ENCODE data around the gene CCNO.

CCNO gene, protein sequence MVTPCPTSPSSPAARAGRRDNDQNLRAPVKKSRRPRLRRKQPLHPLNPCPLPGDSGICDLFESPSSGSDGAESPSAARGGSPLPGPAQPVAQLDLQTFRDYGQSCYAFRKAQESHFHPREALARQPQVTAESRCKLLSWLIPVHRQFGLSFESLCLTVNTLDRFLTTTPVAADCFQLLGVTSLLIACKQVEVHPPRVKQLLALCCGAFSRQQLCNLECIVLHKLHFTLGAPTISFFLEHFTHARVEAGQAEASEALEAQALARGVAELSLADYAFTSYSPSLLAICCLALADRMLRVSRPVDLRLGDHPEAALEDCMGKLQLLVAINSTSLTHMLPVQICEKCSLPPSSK

DNA sequence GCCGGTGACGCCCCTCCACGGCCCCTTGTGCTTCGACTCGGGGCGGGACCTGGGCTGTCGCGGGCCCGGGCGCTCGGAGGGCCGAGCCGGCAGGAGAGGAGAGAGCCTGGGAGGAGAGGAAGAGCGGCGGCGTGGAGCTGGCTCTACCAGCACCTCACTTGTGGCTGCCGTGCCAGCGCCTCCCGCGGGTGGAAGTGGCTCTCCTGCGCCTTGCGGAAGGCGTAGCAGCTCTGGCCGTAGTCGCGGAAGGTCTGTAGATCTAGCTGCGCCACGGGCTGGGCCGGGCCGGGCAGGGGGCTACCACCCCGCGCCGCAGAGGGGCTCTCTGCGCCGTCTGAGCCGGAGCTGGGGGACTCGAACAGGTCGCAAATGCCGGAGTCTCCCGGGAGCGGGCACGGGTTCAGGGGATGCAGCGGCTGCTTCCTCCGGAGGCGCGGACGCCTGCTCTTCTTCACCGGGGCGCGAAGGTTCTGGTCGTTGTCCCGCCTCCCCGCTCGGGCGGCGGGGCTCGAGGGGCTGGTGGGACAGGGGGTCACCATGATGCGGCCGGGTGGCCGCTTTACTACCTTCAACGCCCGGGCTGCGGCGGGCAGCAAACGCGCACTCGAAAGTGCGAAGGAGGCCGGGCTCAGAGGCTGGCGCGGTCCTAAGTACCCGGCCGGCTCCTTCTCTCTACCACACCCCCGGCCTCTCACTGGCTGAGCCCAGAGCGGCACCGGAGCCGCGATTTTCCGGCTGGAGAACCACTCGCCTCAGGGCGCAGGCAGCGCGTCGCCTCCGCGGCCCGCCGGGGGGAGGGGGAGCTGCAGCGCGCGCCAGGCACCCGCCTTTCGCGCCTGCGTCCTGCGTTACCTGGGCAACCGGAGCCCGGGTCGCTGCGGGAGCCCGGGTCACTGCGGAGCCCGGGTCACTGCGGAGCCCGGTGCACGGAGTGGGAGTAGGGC, at the start of gene CCNO:
TSS of gene CCNO (minus strand) at position 624 of the 944 bp plus-strand sequence. CDS start at position 539, 85 bp downstream.
- DNase-seq (ENCODE audit: low spot score): peak; percentile 71

DNA sequence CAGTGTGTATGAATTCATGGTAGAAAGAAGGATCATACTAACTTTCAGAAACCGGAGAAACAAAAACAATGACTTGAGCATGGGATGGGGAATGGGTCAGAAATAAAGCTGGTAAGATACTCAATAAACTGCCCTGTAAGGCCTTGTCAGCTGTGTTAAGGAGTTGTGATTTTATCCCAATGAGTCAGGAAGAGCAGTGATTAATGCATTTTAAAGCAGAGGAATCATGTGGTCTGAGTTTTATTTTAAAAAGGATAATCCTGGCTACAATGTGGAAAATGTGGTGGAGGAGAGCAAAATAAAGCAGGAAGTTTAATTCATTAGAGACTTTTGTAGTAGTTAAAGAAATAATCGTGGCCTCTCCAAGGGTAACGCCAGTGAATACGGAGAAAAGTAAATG, 45.4 kb upstream of the CCNO start:
- DNase-seq (ENCODE audit: low spot score): no peak

DNA sequence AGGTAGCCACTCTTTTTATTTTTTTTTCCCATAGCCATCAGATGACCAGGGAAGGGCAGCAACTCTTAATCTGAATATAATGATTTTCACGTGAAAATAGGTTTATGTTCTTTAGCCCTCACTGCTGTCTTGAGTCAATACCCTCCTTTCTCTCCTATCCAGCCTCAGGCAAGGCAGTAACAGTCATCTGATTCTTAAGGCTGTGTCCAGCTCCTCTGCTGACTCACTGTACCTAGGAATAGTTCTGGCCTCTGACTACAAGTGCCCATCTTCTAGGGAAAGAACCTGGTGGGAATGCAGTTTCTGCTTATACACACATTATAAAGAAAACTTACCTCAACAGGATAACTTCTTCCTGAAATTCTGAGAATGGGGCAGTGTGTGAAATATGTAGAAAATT, 43.4 kb upstream of the CCNO start:
- DNase-seq (ENCODE audit: low spot score): no peak

DNA sequence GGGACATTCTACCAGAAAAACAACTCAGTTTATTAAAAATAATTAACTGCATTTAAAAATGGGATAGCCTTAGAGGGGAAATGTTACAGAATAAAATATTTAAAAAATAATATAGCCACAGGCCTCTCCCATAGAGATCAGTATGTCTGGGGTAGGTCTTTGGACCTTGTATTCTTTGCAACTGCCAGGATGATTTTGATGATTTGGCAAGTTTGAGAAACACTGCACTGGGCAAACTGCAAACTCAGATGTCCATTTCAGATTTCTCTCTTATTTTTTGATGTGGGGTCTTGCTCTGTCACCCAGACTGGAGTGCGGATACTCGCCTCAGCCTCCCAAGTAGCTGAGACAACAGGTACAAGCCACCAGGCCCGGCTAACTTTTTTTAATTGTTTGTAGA, 24.9 kb upstream of the CCNO start:
- no peak for DNase-seq (ENCODE audit: low spot score)

DNA sequence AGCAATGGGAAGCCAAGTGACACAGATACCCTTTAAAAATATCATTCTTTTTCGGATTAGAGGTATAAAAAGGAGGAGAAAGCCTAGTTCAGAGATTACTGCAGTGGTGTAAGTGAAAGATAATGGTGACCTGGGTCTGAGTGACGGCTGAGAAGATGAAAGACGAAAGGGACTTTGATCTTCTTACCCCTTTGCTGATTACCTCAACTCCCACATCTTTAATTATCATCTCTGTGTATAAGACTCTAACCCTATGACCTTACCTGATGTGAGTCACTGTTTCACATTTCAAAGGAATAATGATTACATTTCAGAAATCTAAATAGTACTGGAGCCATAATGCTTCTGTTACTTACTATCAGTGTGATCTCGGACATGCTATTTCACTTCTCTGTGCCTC, 21.4 kb upstream of the CCNO start:
- no peak for DNase-seq (ENCODE audit: low spot score)

DNA sequence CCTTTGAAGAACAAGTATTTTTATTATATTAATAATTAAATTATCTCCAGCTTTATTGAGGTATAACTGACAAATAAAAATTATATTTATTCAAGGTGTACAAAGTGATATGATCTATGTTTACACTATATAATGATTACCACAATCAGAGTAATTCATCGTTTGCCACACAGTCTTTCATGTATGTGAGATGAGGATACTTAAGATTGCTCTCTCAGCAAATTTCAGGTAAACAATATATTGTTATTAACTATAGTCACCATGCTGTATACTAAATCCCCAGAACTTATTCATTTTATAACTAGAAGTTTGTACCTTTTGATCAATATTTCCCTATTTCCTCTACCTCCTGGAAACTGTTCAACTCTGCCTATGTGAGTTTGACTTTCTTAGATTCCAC, 16.7 kb upstream of the CCNO start:
- no peak for DNase-seq (ENCODE audit: low spot score)

DNA sequence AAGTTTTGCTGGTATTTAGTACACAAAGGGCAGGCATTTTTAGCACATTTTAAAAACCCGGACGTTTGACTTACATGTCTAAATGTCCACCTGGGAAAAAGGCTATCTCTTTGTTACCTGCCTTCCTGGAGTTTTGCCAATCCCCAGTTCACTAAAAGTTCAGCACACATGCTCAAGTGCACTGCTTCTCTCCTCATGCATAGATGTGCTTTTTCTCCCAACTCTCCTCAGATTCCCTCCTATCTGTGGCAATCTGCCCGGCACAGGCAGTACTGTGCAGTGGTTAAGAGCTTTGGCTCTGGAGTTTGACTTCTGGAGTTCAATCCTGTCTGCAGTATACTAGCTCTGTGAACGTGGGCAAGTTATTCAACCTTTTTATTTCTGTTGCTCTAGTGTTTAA, 8.3 kb upstream of the CCNO start:
- DNase-seq (ENCODE audit: low spot score): no peak

DNA sequence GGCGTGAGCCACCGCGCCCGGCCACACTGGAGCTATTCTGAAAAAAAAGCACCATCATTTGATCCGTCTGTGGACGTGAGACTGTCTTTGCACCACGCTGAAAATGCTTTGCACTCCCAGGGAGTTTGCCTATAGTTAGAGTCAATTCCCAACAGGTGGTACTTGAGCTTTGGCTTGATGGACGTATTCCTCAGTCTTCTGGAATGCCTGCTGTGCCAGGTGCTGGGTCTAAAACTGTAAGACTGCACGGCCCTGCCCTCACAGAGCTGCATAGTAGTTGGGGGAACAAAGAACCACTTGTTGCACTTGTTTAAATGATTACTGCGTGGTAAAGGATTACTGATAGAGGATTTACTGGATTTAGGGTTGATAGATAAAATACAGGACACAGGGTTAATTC, 3.4 kb upstream of the CCNO start:
- DNase-seq (ENCODE audit: low spot score): no peak

DNA sequence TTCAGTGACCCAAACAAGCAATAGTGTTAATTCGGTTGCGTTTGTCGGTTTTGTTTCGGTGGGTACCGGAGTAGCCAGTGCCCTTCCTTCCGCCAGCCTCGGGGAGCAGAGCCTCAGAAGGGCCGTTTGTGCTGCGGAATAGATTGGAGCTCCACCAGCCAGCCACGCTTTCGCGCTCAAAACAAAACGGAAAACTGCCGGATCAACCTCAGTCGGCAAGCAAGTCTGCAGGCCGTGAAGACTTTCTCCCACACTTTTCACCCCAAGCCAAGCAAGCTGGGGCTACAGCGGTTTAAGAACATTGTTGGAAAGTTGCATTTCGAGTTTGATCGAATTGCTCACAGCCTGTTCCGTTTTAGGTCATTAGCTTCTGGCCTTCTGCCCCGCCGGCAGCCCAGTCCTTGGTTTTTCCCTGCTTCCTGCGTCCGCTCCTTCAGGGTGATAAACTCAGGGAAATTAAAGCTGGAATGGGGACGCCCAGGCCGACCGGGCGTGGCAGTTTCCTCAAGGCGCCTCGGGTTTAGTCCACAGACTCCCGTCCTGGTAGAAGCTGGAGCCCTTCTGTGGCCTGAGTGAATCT, 803 bp upstream of the CCNO start:
- no peak for DNase-seq (ENCODE audit: low spot score)

DNA sequence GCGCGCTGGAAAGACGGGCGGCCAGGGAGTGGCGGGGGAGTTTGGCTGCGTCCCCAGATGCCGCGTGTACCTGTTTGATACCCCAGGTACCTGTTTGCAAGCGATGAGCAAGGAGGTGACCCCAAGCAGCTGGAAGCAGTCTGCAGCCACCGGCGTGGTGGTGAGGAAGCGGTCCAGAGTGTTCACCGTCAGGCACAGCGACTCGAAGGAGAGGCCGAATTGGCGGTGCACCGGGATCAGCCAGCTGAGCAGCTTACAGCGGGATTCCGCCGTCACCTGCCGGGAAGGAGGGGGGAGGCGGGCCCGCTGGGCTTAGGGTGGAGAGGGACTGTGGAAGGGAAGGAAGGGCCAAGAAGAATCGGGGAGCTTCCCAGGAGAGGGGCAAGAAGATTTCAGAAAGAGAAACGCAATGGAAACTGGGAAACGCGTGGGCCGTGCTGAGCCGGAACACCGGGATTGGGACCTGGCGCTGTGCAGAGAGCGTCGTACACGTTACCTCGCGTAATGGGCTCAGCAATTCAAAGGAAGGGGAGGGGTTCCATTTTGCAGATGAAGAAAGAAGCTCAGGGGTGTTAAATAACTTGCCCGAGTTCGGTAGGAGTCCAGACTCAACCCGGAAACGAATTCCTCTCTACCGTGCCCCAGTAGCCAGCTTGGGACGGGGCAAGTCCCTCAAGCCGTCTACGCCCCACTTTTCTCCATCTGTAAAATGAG, 980 bp downstream of the CCNO start:
- DNase-seq (ENCODE audit: low spot score): no peak

DNA sequence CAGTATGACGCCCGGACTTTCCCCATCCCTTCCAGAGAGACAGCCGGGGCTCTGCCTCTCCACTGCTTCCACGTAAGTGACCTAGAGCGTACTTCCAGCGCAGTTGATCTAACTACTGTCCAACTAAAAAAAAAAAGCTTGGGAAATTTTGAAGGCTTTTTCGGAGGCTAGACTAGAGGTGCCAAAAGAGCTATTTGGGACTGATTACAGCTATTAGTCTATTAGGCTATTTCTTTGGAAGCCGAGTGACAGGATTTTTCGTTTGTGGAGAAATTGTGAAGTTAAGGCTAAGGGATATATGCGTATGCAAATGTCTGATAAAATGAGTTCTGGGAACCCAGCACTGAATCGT, 1.5 kb downstream of the CCNO start:
- no peak for DNase-seq (ENCODE audit: low spot score)

DNA sequence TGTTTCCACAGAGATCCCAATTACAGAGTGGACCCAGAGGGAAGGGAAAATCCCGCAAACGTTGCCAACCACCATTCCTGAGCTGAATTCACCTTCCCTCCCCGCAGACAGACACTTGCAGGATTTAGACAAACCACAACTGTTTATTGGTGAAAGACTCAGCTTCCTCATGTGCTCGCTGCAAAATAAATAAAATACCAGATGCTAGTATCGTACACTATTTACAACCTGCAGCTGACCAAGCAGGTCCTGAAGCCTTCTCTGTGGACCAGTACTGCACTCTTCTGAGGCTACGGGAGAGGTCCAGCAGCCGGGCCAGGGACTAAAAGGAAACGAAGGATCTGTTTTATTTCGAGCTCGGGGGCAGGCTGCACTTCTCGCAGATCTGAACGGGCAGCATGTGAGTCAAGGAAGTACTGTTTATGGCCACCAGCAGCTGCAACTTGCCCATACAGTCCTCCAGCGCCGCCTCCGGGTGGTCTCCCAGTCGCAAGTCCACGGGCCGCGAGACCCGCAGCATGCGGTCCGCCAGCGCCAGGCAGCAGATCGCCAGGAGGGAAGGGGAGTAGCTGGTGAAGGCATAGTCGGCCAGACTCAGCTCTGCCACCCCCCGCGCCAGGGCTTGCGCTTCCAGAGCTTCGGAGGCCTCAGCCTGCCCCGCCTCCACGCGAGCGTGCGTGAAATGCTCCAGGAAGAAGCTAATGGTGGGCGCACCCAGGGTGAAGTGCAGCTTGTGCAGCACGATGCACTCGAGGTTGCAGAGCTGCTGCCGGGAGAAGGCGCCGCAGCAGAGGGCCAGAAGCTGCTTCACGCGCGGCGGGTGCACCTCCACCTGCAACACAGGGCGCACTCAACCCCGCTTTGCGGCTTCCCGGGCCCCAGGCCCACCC, 2.1 kb downstream of the CCNO start:
- no peak for DNase-seq (ENCODE audit: low spot score)

DNA sequence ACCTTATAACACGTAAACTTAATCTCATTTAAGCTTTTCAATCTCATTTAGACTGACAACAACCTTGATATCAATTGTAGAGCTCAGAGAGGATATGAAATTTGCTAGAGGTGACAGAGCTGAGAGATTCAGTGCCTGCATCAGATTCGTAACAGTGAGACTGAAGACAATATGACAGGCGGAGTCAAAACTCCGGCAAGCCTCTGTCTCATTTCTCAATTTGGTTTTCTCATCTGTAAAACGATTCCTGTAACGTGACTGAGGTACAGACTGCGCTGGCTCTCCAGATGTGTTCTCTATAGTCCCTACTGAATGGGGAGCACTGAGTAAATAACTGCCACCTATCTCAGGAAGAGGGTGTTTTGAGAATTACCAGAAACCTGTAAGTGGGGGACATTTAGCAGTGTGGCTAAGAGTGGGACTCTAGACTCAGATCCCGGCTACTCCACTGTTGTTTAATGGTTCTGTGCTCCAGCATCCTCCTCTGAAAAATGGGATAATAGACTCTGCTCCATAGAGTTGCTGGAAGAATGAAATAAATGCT, 3.2 kb downstream of the CCNO start:
- no peak for DNase-seq (ENCODE audit: low spot score)

DNA sequence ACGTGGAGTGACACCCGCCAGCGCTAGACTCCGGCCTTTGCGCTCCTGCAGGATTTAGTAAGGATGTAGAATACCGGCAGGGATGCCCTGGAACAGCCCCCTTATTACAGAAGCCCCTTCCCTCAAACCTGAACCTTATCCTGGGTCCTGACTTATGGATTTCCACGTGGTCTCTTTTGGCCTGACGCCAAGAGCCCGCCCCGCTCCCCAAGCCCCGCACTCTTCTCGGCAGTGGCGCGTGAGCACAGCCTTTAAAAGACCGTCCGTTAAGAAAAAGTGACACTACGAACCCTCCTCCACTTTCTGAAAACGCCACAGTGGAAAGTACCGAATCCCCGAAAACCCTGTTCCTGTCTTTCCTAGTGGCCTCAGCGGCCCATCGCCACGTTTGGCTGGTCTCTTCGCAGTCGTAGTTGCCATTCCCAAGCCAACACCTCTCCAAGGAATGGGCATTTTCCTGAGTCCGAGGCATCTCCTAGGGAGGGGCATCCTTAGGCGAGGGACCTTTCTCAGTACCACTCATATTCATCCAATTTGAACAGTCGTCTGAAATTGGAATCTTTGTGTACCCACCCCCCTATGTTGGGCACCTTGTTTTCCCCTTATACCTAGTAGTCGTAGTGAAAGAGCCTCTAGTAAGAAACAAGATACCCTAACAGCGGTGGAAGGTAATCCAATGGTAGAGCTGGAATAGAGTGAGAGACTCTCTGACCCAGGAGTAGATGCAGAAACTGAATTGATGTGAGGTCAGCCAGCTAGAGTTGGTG, 5.6 kb downstream of the CCNO start:
- no peak for DNase-seq (ENCODE audit: low spot score)

DNA sequence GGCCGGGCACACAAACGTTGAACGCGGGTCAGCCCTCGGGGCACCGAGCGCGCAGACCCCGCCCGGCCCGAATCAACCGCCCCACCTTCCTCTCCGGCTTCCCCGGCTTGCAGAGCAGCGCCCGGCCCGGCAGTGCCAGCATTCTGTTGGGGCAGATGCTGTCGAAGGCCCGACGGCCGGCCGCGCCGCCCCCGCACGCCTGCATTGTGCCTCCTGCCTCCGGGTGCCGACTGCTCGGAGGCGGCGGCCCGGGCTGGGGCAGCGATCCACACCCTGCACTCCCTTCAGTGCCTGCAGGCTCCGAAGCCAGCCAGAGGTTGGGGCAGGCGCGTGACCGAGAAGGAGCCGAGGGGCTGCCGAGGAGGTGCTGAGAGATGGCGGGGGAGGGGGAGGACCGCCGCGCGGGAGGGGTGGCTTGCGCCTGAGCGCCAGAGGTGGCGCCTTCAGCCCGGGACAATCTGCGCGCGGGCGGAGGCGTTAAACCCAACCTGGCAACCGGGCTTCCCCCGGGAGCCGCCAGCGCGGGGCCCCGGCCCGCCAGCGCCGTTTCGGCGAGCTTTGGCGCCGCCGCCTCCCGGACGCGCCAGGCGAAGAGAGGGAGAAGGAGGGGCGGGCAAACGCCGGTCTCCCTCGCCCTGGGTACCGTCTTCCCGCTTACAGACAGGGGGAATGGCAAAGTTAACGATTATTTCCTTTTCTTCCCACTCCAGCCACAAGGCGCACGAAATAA, 6.3 kb downstream of the CCNO start, which contains the start of gene MCIDAS:
TSS of gene MCIDAS (minus strand) at position 382 of the 730 bp plus-strand sequence. CDS start at position 205, 177 bp downstream.
- peak; percentile 72 for DNase-seq (ENCODE audit: low spot score)

DNA sequence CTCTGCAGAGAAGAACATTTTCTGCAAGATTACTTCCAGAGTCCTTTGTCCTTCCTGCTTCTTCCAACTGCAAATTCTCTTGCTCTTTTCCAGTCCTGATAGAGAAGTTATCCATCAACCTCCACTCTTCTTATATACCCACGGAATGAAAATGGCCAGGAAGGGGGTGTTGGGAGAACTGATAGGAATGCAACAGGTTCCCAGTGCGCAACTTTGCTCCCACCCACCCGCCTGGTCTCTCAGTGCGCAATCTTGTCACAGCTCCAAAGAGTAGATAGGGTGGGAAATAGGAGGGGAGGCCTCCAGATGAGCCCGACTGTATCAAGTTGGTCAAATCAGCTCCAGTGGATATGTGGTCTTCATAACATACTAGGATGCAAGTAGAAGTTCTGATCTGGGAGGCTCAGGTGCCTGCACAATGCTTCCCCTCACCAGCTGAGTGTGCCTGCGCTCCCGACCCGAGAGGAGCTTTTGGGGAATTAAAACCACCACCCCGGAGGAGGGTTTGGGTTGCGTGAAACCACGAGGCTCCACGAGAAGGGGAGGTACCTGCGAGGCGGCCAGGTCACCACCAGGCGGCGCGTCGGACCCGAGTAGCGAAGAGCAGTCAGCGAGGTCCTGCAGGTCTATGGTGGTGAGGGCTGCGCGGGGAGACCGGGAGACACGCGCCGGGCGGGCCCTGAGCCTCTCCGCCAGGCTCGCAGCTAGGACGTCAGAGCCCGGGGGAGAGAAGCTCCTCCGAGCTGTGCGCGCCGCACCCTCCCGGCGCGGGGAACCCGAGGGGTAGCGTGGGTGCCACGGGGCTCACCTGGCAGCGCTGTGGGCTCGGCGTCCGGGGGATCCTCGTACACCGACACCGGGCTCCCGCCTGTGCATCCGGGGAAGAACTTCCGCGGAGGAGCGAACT, 7.1 kb downstream of the CCNO start:
- peak; percentile 80 for DNase-seq (ENCODE audit: low spot score)

DNA sequence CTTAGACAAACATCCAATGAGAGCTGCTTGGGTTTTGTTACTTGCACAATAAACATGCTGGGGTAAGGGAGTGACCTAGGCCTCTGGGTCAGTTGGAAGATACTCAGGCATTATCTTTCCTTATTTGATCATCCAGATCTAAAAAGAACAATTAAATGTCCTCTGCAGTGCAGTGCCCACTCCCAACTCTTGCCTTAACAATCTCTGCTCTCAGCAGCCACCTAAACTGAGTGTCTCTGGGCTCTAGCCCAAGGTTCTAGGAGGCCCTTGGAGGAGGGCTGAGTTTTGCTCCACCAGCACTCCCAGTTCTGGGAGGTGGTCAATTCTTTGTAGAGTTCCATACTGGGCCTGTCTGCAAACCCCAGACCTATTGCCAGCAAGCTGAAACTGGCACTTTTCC, 8.1 kb downstream of the CCNO start:
- DNase-seq (ENCODE audit: low spot score): no peak

DNA sequence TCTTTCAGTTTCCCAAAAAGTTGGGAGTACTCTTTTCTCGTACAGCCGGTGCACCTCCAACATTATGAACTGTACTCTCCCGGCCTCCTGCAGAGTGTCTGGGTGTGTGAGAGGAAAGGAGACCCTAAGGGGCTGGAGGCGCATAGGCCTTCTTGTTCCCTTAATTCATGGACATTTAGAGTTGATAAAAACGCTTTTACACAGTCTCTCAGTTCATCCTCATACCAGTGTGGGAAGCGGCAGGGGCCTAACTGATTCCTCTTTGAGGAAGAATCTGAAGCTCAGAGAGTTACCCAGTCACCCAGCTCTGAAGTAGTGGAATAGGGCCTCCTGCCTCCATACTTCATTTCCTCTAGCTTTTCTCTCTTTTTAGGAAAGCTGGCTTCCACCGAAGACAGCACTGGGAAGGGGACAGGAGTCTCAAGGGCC, 9.6 kb downstream of the CCNO start:
- DNase-seq (ENCODE audit: low spot score): no peak
